Suppressor macrophage treated with lipopolysaccharide for 4 hours (primary cell): ENCODE data around the gene ACRBP.
A peak's percentile ranks its signal among the peaks of the same experiment; 100 is the strongest.

Source experiments
- DNase-seq: peaks from one replicate; pipeline ENCODE4 v3.0.0-alpha.2; 2020

The ACRBP gene

DNA sequence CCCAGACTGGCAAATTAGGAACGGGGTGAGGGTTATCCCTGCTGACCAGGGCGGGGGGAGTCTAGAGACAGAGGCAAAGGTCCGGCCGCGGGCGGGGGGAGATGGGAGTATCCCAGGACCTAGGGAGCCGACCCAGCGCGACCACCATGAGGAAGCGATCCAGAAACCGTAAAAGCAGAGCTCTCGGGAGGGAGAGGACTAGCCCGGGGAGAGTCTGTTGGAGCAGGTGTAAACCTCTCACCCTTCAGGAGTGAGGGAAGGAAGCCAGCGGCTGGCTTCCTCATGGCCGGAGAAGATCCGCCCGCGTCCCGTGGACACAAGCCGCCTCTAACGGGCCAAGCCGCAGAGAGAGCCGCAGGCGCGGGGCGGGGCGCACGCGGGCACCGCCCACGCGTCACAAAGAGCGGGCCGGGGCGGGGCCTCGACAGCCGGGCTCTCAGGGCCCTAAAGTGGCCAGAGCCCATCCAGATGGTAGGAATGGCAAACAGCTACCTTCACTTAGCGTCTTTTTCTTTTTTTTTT lies at the start of gene ACRBP:
ACRBP (minus strand) TSS at position 350 of the 522 bp plus-strand sequence; CDS start at position 284, 66 bp downstream.
- peak; percentile 83 for DNase-seq

- no peak for DNase-seq
Observed at GRCh38 chr12:6695313-6696045, 48.2 kb upstream of the ACRBP start.

- no peak for DNase-seq
Observed at GRCh38 chr12:6694701-6695100, 47.5 kb upstream of the ACRBP start.

- no peak for DNase-seq
Observed at GRCh38 chr12:6693832-6694355, 46.7 kb upstream of the ACRBP start.

- no peak for DNase-seq
Observed at GRCh38 chr12:6692888-6693287, 45.7 kb upstream of the ACRBP start.

DNA sequence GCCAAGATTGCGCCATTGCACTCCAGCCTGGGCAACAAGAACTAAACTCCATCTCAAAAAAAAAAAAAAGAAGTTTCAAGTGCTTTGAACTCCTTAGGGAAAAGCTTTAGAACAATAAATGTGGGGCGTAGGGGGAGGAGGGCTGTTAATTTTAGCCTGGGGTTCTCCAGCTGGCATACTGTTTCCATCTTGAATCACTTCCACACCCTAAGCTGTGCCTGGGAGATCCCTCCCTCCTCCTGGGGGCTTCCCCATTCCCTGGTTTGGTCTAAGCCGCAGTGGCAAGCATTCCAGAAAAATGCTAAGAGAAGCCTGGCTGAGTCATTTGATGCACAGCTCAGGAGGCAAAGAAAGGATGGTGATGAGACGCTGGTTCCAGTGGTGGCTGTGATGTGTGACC lies 44.2 kb upstream of the ACRBP start:
- no peak for DNase-seq

DNA sequence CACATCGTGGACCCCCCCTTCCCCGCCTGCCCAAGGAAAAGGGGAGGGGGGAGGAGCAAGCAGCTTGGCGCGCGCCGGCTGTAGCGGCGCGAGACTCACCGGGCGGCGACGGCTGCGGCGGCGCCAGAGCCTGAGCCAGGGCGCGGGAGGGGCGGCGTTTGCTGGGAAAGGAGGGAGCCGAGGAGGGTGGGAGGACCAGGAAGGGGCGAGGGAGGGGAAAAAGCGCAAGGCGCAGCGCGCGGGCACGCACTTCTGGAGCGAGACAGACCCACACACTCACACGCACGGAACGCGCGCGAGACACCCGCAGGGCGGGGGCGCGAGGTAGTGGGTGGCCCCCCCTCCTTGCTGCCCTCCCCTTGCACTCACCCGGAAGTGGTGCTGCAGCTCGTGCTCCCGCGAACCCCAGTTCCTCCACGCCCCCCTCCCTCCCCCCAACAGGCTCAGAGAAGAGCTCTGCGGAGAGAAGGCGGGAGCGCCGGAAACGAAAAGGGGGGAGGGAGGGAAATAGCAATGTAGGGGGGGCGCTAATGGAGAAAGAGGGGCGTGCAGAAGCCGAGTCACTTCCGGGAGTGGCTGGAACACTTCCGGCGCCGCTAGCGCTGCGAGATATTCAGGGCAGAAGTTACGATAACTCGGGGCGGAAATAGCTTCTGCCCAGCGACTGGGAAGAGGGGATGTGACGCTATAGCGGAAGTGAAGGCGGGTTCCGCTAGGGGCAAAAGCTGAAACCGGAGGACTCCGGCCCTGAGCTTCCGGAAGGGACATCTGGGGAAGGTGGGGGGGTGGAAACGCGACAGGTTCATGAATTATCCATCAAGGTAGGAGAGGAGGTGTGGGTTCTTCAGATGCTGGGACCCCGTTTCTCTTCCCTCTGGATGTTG lies 42.0 kb upstream of the ACRBP start, which contains the start of gene ZNF384:
ZNF384 (minus strand) TSS at position 377 of the 884 bp plus-strand sequence. CDS start 9,855 bp downstream, outside the sequence.
- peak; percentile 99 for DNase-seq

DNA sequence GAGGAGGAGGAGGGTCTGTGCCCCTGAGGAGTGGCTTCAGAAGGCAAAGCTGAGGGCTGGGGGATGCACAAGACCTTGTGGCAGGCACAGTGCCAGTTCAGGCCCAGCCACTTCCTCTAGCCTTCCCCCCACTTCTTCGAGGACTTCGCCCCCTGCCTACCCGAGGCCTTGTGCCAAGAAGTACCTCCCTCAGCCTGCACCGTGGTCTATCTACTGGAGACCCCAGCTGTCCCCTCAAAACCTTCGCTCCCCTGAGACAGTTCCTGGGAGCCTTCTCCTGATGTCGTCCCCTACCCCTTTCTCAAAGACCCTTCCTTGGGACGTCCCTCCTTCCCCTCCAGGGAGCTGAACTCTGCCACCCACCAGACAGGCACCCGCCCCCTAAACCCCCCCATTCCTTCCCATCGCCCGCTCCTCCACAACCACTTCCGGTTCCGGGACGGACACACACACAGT lies 41.3 kb upstream of the ACRBP start:
- DNase-seq, result no peak

DNA sequence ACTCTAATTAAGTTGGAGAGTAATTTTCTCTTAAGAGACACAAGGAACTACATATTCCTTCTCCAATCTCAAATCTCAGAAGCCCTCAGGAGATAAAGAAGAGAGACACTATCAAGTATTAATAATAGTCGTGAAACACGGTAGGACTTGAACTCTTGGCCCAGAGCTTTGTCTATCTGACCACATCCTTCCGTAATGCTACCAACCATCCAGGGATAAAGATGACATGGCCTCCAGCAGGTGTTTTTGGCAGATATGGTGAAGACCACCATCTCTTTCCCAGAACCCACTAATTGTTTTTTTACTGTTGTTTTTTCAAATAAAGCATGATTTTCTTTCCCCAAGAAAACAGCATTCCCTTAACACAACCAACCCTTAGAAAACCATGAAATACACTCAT lies 38.6 kb upstream of the ACRBP start:
- DNase-seq, result no peak

GRCh38 chr12:6684609-6685008 lies 37.4 kb upstream of the ACRBP start:
- peak; percentile 78 for DNase-seq

DNA sequence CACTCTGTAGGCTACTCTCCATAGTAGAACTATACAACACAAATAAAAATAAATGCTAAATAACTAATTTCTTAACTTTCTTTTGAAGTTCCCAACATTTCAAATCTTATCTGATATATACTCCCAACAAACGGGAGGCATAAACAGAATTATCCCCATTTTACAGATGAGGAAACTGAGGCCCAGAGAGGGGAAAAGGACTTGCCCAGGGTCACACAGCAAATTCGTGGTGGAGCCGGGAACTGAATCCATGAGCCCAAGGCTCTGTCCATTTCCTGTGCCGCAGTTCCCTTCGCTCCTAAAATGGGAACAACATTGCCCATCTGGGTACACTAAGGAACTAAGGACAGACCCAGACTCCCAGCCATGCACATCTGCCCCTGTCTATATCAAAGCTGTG lies 29.7 kb upstream of the ACRBP start:
- DNase-seq, result no peak

- DNase-seq, result no peak
Observed at GRCh38 chr12:6672143-6672542, 24.9 kb upstream of the ACRBP start.

DNA sequence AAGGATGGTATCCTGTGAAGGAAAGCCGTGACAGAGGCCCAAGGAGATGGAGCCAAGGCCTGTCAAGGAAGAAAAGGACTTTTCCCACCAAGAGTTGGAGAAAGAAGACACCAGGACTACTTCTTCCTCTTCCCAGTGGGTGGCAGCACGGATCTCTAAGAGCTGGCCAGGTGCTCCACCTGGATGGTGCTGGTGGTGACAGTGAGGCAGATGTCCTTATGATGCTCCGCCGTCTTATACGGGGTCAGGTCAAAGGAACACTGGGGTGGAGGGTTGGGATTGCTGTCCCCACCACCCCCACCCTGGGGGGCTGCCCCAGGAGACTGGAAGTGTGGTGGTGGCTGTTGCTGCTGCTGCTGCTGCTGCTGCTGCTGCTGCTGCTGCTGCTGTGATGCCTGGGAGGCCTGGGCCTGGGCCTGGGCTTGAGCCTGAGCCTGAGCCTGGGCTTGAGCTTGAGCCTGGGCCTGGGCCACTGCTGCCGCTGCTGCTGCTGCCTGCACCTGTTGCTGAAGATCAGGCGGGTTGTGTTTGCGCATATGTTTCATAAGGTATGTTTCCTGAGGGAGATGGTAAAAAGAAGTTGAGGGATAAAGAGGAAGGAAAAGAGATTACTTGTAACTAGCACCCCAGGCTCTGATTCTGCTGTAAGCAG lies 20.5 kb upstream of the ACRBP start:
- no peak for DNase-seq

GRCh38 chr12:6666211-6666610 lies 19.0 kb upstream of the ACRBP start:
- DNase-seq, result no peak

DNA sequence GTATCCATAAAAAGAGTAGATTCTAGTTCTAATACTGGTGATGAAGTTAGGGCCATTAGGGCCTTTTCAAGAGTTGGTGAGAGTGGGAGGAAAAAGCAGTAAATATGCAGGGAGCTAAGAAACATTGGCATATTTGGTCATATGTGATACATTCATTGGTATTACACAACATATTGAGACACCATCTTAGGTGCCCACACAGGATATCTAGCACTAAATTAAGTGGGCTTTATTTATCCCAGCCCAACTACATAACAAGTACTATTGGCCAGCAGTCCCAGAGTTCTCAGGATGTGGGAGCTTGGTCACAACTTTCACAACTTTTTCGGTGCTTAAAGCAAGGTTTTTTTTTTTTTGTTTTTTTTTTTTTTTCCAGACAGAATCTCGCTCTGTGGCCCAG lies 17.7 kb upstream of the ACRBP start:
- peak; percentile 50 for DNase-seq

- DNase-seq, result peak; percentile 100
Observed at GRCh38 chr12:6662906-6663742, 15.9 kb upstream of the ACRBP start, which contains the start of gene ING4. Gene ING4 (minus strand): TSS chr12:6663119. CDS start chr12:6663101, 18 bp downstream.

- no peak for DNase-seq
Observed at GRCh38 chr12:6662602-6662905, 15.3 kb upstream of the ACRBP start.

GRCh38 chr12:6653987-6654386 lies 6.8 kb upstream of the ACRBP start:
- no peak for DNase-seq

- no peak for DNase-seq
Observed at GRCh38 chr12:6653342-6653741, 6.1 kb upstream of the ACRBP start.

- DNase-seq, result no peak
Observed at GRCh38 chr12:6652391-6652790, 5.2 kb upstream of the ACRBP start.

- no peak for DNase-seq
Observed at GRCh38 chr12:6650832-6651231, 3.6 kb upstream of the ACRBP start.
